ENCODE measurements around the gene POLD4. TPM values are rescaled to one million over a fixed set of nuclear protein-coding genes. Genes with fewer than 3 reads are reported as not detected.
A peak's percentile ranks its signal among the peaks of the same experiment; 100 is the strongest.

The POLD4 gene
- total and polyA plus RNA-seq, 2 of the 13 experiments (the other 11 are each of a cell fraction or from before 2014, with no cell fraction given): 10.5 to 27.4 TPM

- TF ChIP-seq SSRP1 (CRISPR knock-in tag; IDR thresholded peaks at IDR 0.05) (no peak; the same call in 1 of the 2 replicates), ZNF501 (CRISPR knock-in tag; IDR thresholded peaks at IDR 0.05) (peak; percentile 25; the same call in 1 of the 2 replicates), SNAPC2 (CRISPR knock-in tag; IDR thresholded peaks at IDR 0.05) (0 out of 2 replicates have a peak, but pooled peaks have one; percentile 57), ZBTB38 (CRISPR knock-in tag; IDR thresholded peaks at IDR 0.05) (no peak), ZBTB21 (CRISPR knock-in tag; IDR thresholded peaks at IDR 0.05) (peak; percentile 83), IRF9 (CRISPR knock-in tag; IDR thresholded peaks at IDR 0.05; ENCODE audit: borderline replicate concordance) (peak; percentile 72), ZNF281 (CRISPR knock-in tag; IDR thresholded peaks at IDR 0.05; ENCODE audit: borderline replicate concordance) (peak; percentile 79; the same call in 1 of the 2 replicates), ZNF558 (CRISPR knock-in tag; IDR thresholded peaks at IDR 0.05; ENCODE audit: borderline replicate concordance) (no peak), ZKSCAN8 (CRISPR knock-in tag; IDR thresholded peaks at IDR 0.05; ENCODE audit: borderline replicate concordance) (peak; percentile 86; the same call in 1 of the 2 replicates), MLXIP (CRISPR knock-in tag; IDR thresholded peaks at IDR 0.05; ENCODE audit: borderline replicate concordance) (no peak), ASH2L (IDR thresholded peaks at IDR 0.05; ENCODE audit: insufficient read length, low read depth, low read length) (peak; percentile 23), ZNF180 (CRISPR knock-in tag; IDR thresholded peaks at IDR 0.05; ENCODE audit: borderline replicate concordance, low read depth) (no peak), SPEN (CRISPR knock-in tag; IDR thresholded peaks at IDR 0.05; ENCODE audit: low read depth) (peak; percentile 82), HCFC1 (IDR thresholded peaks at IDR 0.05; ENCODE audit: low read depth, low read length) (no peak), ZNF879 (CRISPR knock-in tag; IDR thresholded peaks at IDR 0.05) (no peak), RXRB (CRISPR knock-in tag; IDR thresholded peaks at IDR 0.05; ENCODE audit: borderline replicate concordance) (peak; percentile 78; the same call in 1 of the 2 replicates), HNRNPUL1 (IDR thresholded peaks at IDR 0.05; ENCODE audit: low read depth, low read length) (no peak), CBX5 (CRISPR knock-in tag; IDR thresholded peaks at IDR 0.05; ENCODE audit: borderline replicate concordance) (no peak; the same call in 1 of the 2 replicates), PREB (CRISPR knock-in tag; IDR thresholded peaks at IDR 0.05) (no peak), POLR2A (IDR thresholded peaks at IDR 0.05; ENCODE audit: insufficient read depth in 1 of 2, low read depth in 2 of 2, low read length in 2 of 2) (peak; percentile 53 to 71), PHF5A (CRISPR knock-in tag; IDR thresholded peaks at IDR 0.05; ENCODE audit: low read depth, unreplicated experiment) (peak; percentile 71)
Observed at GRCh38 chr11:67354075-67355022, 1.0 kb upstream of the POLD4 start (continued).
